ENCODE data around the gene PPDPF. TPM values are rescaled to one million over a fixed set of nuclear protein-coding genes. Genes with fewer than 3 reads are reported as not detected.

Gene PPDPF
- total RNA-seq, 1 experiment from 2014 or later, result 149 TPM

GRCh38 chr20:63567136-63567385 lies 46.5 kb downstream of the PPDPF start:
- H3K36me3 Mint-ChIP-seq (ENCODE audit: insufficient read depth in 1 of 3, low read depth in 3 of 3), result no peaks in the 10 kb centered on the region
- no peak overlapping the region for H2BK12ac ChIP-seq (ENCODE audit: insufficient read length, low read depth, low read length)
- no peak overlapping the region for H2BK20ac ChIP-seq (ENCODE audit: low read depth, low read length, poor library complexity, severe bottlenecking)
- no peak for TF ChIP-seq CTCF (conservative IDR thresholded peaks at IDR 0.05)
- no peak overlapping the region for H4K8ac ChIP-seq (replicated peaks; ENCODE audit: insufficient read length, low read depth, low read length)
- no CpG with 5 or more reads among the region's 22 CpGs for WGBS (ENCODE audit: extremely low coverage, insufficient read length, low lambda C conversion rate)
- no peaks in the 10 kb centered on the region for H3K79me2 ChIP-seq (ENCODE audit: insufficient read depth, low read length)
- H3K27me3 ChIP-seq (ENCODE audit: insufficient read depth, low read length), result no peaks in the 10 kb centered on the region
- no peak overlapping the region for H2AK5ac ChIP-seq (ENCODE audit: insufficient read length, low read length)
- DNase-seq, result no peak
- no peak overlapping the region for H3K18ac ChIP-seq (ENCODE audit: insufficient read length, low read depth, low read length)
- no peak overlapping the region for H3K27ac ChIP-seq (ENCODE audit: insufficient read length, low read depth, low read length)
- no peaks in the 10 kb centered on the region for H3K27me3 Mint-ChIP-seq (ENCODE audit: low read depth)
- H4K5ac ChIP-seq (ENCODE audit: insufficient read length, low read depth, low read length), result no peak overlapping the region
- no peak overlapping the region for H3K9ac ChIP-seq (ENCODE audit: extremely low read depth, insufficient read length, low read length)
- H3K79me1 ChIP-seq (ENCODE audit: insufficient read depth, low read depth, low read length, poor library complexity, severe bottlenecking), result no peaks in the 10 kb centered on the region
- no peak overlapping the region for H2AFZ ChIP-seq (ENCODE audit: low read length)
- H4K91ac ChIP-seq (ENCODE audit: insufficient read length, low read depth, low read length), result no peak overlapping the region
- no peak overlapping the region for H3K4ac ChIP-seq (ENCODE audit: low read depth, low read length)
- H3K23ac ChIP-seq (ENCODE audit: insufficient read length, low read depth, low read length), result no peak overlapping the region
- no peaks in the 10 kb centered on the region for H3K4me1 ChIP-seq (ENCODE audit: insufficient read depth, low read length)
- no peaks in the 10 kb centered on the region for H3K9me3 ChIP-seq (ENCODE audit: control insufficient read depth, low read depth, low read length)
- no peak overlapping the region for H3T11ph ChIP-seq (ENCODE audit: low read length)
- no peaks in the 10 kb centered on the region for H3K23me2 ChIP-seq (ENCODE audit: insufficient read length, low read depth, low read length, poor library complexity, severe bottlenecking)
- H2BK5ac ChIP-seq (ENCODE audit: insufficient read length, low read length), result no peak overlapping the region
- H3K9me3 Mint-ChIP-seq, result no peaks in the 10 kb centered on the region
- H3K27ac Mint-ChIP-seq, result no peak overlapping the region
- H4K20me1 ChIP-seq (ENCODE audit: control insufficient read depth, insufficient read depth, insufficient read length), result no peaks in the 10 kb centered on the region
- no peak overlapping the region for H3K4me2 ChIP-seq (ENCODE audit: insufficient read depth, insufficient read length, low read length)
- no peaks in the 10 kb centered on the region for H3K4me1 Mint-ChIP-seq
- H2BK15ac ChIP-seq (ENCODE audit: low read depth, low read length), result no peak overlapping the region
- no peak overlapping the region for H3K56ac ChIP-seq (ENCODE audit: insufficient read length, low read depth, low read length)
- no peak overlapping the region for H2BK120ac ChIP-seq (ENCODE audit: low read depth, low read length, poor library complexity, severe bottlenecking)
- no peak overlapping the region for H3K14ac ChIP-seq (ENCODE audit: insufficient read depth, low read length)
- H3K4me3 Mint-ChIP-seq, result no peak overlapping the region
